Activated CD4-positive, alpha-beta memory T cell treated with anti-CD3 and anti-CD28 coated beads for 36 hours (primary cell): ENCODE results near the gene SRRM1. TPM values are rescaled to one million over a fixed set of nuclear protein-coding genes. Genes with fewer than 3 reads are reported as not detected.
A peak's percentile ranks its signal among the peaks of the same experiment; 100 is the strongest.

Experiments
- CTCF ChIA-PET: fragments of 350-600 bp; sonication (Branson Sonifier 250); formaldehyde crosslinking; loops from one replicate; lab custom pipeline; 2021; ENCODE audit warnings: antibody characterized with exemption, inconsistent platforms; lab: Charles Lee
- POLR2A ChIA-PET: fragments of 350-600 bp; sonication (Branson Sonifier 250); formaldehyde crosslinking; loops from one replicate; lab custom pipeline; 2021; ENCODE audit warnings: antibody characterized with exemption; lab: Charles Lee
- DNase-seq: peaks from one replicate; pipeline ENCODE4 v3.0.0-alpha.2; 2020
- H3K27ac Mint-ChIP-seq: one replicate; pipeline ENCODE4 v1.8.0; 2021; ENCODE audit warnings: mixed read lengths
- H3K27me3 Mint-ChIP-seq: one replicate; pipeline ENCODE4 v1.8.0; 2021; ENCODE audit warnings: mixed read lengths
- H3K36me3 Mint-ChIP-seq: one replicate; pipeline ENCODE4 v1.8.0; 2021; ENCODE audit warnings: mixed read lengths
- H3K4me1 Mint-ChIP-seq: one replicate; pipeline ENCODE4 v1.8.0; 2021; ENCODE audit warnings: low read depth, mixed read lengths
- H3K4me3 Mint-ChIP-seq: one replicate; pipeline ENCODE4 v1.8.0; 2021; ENCODE audit warnings: mild to moderate bottlenecking, mixed read lengths
- H3K9me3 Mint-ChIP-seq: one replicate; pipeline ENCODE4 v1.8.0; 2021; ENCODE audit warnings: mixed read lengths
- intact Hi-C: fragments of 100-400 bp; cut with micrococcal nuclease; formaldehyde crosslinking; loops from one replicate; pipeline ENCODE4 v1.15.1; 2023
- total RNA-seq, 2 experiments: library from RNA; stranded (reverse); gene quantifications; one replicate each; pipeline ENCODE4 v1.2.3, GENCODE V29; 2021

Gene SRRM1
- total RNA-seq, 2 experiments from 2014 or later: 225 to 227 TPM

- CTCF ChIA-PET: interaction anchor here (0.6 to 1.1 kb wide), 5 partner anchors 12 to 471 kb away, joined by 3 to 4 read pairs (median 3); no protein-coding TSS in a partner anchor
- no peak overlapping the region for H3K27ac Mint-ChIP-seq
- H3K36me3 Mint-ChIP-seq: no peaks in the 10 kb centered on the region
- no peaks in the 10 kb centered on the region for H3K4me1 Mint-ChIP-seq
- POLR2A ChIA-PET: no interaction called here
- intact Hi-C loops: no loop called here
- H3K9me3 Mint-ChIP-seq: no peaks in the 10 kb centered on the region
- H3K4me3 Mint-ChIP-seq: no peak overlapping the region
- DNase-seq: no peak
- H3K27me3 Mint-ChIP-seq: no peaks in the 10 kb centered on the region
Observed at GRCh38 chr1:24621121-24621520, 22.0 kb upstream of the SRRM1 start.

- intact Hi-C loops: no loop called here
- POLR2A ChIA-PET: no interaction called here
- no peak overlapping the region for H3K27ac Mint-ChIP-seq
- no peak overlapping the region for H3K4me3 Mint-ChIP-seq
- H3K36me3 Mint-ChIP-seq: no peaks in the 10 kb centered on the region
- no peaks in the 10 kb centered on the region for H3K9me3 Mint-ChIP-seq
- CTCF ChIA-PET: no interaction called here
- DNase-seq: no peak
- no peaks in the 10 kb centered on the region for H3K4me1 Mint-ChIP-seq
- H3K27me3 Mint-ChIP-seq: no peaks in the 10 kb centered on the region
Observed at GRCh38 chr1:24622218-24622617, 20.9 kb upstream of the SRRM1 start.

GRCh38 chr1:24632832-24633175, 10.3 kb upstream of the SRRM1 start:
- no peaks in the 10 kb centered on the region for H3K9me3 Mint-ChIP-seq
- no peaks in the 10 kb centered on the region for H3K36me3 Mint-ChIP-seq
- H3K27me3 Mint-ChIP-seq: peaks cover 4% of the 10 kb centered on the region
- H3K4me3 Mint-ChIP-seq: no peak overlapping the region
- intact Hi-C loops: no loop called here
- no peak overlapping the region for H3K27ac Mint-ChIP-seq
- DNase-seq: no peak
- ChIA-PET CTCF (interaction anchor here (1.5 to 2.5 kb wide), 2 partner anchors 12 to 241 kb away, joined by 4 to 11 read pairs; no protein-coding TSS in a partner anchor), POLR2A (no interaction called here)
- peaks cover 2% of the 10 kb centered on the region for H3K4me1 Mint-ChIP-seq

DNA sequence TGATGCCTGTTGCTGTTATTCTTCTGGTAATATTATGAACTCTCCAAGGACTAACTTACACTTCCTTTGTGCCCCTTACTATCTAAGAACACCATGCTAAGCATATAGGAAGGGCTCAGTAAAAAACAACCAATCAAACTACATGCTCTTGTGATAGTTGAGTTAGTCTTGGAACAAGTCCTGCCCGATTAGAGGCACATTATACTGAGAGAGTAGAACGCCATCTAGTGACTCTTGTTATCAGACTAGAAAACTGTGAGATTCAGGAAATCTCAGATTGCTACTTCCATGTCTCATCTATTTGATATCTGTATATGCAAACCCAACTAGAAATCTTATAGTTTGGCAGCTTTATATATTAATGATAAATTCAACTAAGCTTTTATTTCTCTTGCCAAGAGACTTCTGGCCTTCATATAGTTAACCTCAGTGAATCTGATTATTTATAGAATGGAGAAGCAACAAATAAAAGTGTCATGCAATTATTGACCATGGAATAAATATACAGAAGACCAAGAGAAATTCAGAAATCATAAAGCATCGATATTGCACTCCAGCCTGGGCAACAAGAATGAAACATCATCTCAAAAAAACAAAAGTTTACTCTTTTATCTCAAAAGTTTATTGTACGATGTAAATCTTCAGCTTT, 7.8 kb upstream of the SRRM1 start:
- peak overlapping the region; percentile 25 for H3K27ac Mint-ChIP-seq
- H3K36me3 Mint-ChIP-seq: no peaks in the 10 kb centered on the region
- peaks cover 14% of the 10 kb centered on the region for H3K4me1 Mint-ChIP-seq
- CTCF ChIA-PET: interaction anchor here (0.9 to 2.3 kb wide), 11 partner anchors 43 to 564 kb away, joined by 3 to 11 read pairs (median 5); partner anchors contain the start of gene NIPAL3
- no peaks in the 10 kb centered on the region for H3K9me3 Mint-ChIP-seq
- POLR2A ChIA-PET: no interaction called here
- H3K27me3 Mint-ChIP-seq: peaks cover 2% of the 10 kb centered on the region
- intact Hi-C loops: loop anchor here (1.0 to 5.0 kb wide), 5 partner anchors 48 to 434 kb away; partner anchors contain the start of gene NIPAL3
- no peak for DNase-seq
- H3K4me3 Mint-ChIP-seq: no peak overlapping the region

GRCh38 chr1:24636661-24637357, 6.3 kb upstream of the SRRM1 start:
- no peak overlapping the region for H3K4me3 Mint-ChIP-seq

GRCh38 chr1:24639094-24639493, 4.0 kb upstream of the SRRM1 start:
- CTCF ChIA-PET: interaction anchor here (0.9 to 2.2 kb wide), 4 partner anchors 52 to 440 kb away, joined by 3 to 9 read pairs (median 4); no protein-coding TSS in a partner anchor

More at GRCh38 chr1:24636661-24637357, 6.3 kb upstream of the SRRM1 start:
- CTCF ChIA-PET: interaction anchor here (0.6 to 2.3 kb wide), 6 partner anchors 95 to 437 kb away, joined by 3 to 11 read pairs (median 5); partner anchors contain the start of gene NIPAL3
- DNase-seq: no peak
- Mint-ChIP-seq H3K27ac (no peak overlapping the region), H3K36me3 (no peaks in the 10 kb centered on the region), H3K4me1 (peaks cover 21% of the 10 kb centered on the region), H3K27me3 (peaks cover 2% of the 10 kb centered on the region), H3K9me3 (no peaks in the 10 kb centered on the region)
- intact Hi-C loops: loop anchor here (5.0 kb wide), 1 partner anchor 50 kb away; no protein-coding TSS in a partner anchor
- POLR2A ChIA-PET: no interaction called here

GRCh38 chr1:24639881-24640280, 3.2 kb upstream of the SRRM1 start:
- CTCF ChIA-PET: interaction anchor here (0.9 to 2.2 kb wide), 3 partner anchors 224 to 441 kb away, joined by 4 to 9 read pairs (median 4); partner anchors contain the start of gene NIPAL3
- POLR2A ChIA-PET: no interaction called here
- H3K27ac Mint-ChIP-seq: peak overlapping the region; percentile 4
- peaks cover 11% of the 10 kb centered on the region for H3K36me3 Mint-ChIP-seq
- no peak overlapping the region for H3K4me3 Mint-ChIP-seq
- no peak for DNase-seq
- H3K27me3 Mint-ChIP-seq: peaks cover 2% of the 10 kb centered on the region
- intact Hi-C loops: loop anchor here (5.0 to 10.0 kb wide), 6 partner anchors 53 to 658 kb away; partner anchors contain the start of genes SRSF10 and SYF2
- no peaks in the 10 kb centered on the region for H3K9me3 Mint-ChIP-seq
- peaks cover 31% of the 10 kb centered on the region for H3K4me1 Mint-ChIP-seq

More at GRCh38 chr1:24639094-24639493, 4.0 kb upstream of the SRRM1 start:
- intact Hi-C loops: loop anchor here (5.0 kb wide), 1 partner anchor 52 kb away; no protein-coding TSS in a partner anchor
- Mint-ChIP-seq H3K27me3 (peaks cover 2% of the 10 kb centered on the region), H3K36me3 (peaks cover 6% of the 10 kb centered on the region), H3K27ac (peak overlapping the region; percentile 4), H3K4me3 (no peak overlapping the region), H3K9me3 (no peaks in the 10 kb centered on the region), H3K4me1 (peaks cover 23% of the 10 kb centered on the region)
- POLR2A ChIA-PET: no interaction called here
- no peak for DNase-seq

- Mint-ChIP-seq H3K9me3 (no peaks in the 10 kb centered on the region), H3K4me1 (peaks cover 33% of the 10 kb centered on the region), H3K27me3 (no peaks in the 10 kb centered on the region), H3K4me3 (peak overlapping the region; percentile 17), H3K36me3 (peaks cover 15% of the 10 kb centered on the region), H3K27ac (no peak overlapping the region)
- ChIA-PET CTCF (interaction anchor here (1.2 kb wide), 1 partner anchor 225 kb away, joined by 4 read pairs; the partner anchor contains the start of gene NIPAL3), POLR2A (no interaction called here)
- intact Hi-C loops: loop anchor here (5.0 to 10.0 kb wide), 5 partner anchors 158 to 658 kb away; partner anchors contain the start of genes SRSF10 and SYF2
- DNase-seq: no peak
Observed at GRCh38 chr1:24640288-24640687, 2.8 kb upstream of the SRRM1 start.

DNA sequence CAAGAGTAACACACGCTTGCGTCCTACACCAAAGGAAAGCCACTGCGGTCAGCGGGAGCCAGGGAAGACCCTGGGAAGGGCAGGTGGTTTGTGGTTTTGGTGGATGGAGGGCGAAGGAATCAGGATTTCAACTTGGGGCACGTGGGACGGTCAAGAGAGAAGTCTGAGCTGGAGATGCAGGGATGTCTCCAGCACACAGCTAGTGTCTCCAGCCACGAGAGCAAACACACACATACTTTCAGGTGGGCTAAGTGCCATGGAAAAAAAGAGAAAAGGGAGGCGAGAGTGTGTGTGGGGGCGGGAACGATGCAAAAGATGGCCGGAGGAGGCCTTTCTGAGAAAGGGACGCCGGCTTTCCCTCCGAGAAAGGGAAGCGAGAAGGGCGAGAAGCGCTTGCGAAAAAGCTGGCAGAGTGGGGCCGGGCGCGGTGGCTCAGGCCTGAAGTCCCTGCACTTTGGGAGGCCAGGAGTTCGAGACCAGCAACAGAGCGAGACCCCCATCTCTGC, 1.4 kb upstream of the SRRM1 start:
- Mint-ChIP-seq H3K9me3 (no peaks in the 10 kb centered on the region), H3K36me3 (peaks cover 27% of the 10 kb centered on the region), H3K27ac (peak overlapping the region; percentile 98), H3K4me3 (peak overlapping the region; percentile 96), H3K27me3 (no peaks in the 10 kb centered on the region), H3K4me1 (peaks cover 44% of the 10 kb centered on the region)
- peak; percentile 56 for DNase-seq
- ChIA-PET CTCF (interaction anchor here (0.6 to 1.8 kb wide), 10 partner anchors 46 to 492 kb away, joined by 3 to 7 read pairs (median 4); partner anchors contain the start of genes NIPAL3 and RCAN3), POLR2A (interaction anchor here (0.7 to 1.5 kb wide), 6 partner anchors 84 to 591 kb away, joined by 3 to 6 read pairs (median 4); partner anchors contain the start of genes NIPAL3, STPG1 and SYF2)
- intact Hi-C loops: loop anchor here (1.0 to 10.0 kb wide), 9 partner anchors 101 to 659 kb away; partner anchors contain the start of genes CLIC4, NIPAL3, RCAN3 and SRSF10

- CTCF ChIA-PET: interaction anchor here (1.6 kb wide), 1 partner anchor 228 kb away, joined by 7 read pairs; the partner anchor contains the start of gene NIPAL3
- Mint-ChIP-seq H3K9me3 (no peaks in the 10 kb centered on the region), H3K27me3 (no peaks in the 10 kb centered on the region), H3K36me3 (peaks cover 44% of the 10 kb centered on the region), H3K27ac (peak overlapping the region; percentile 98), H3K4me1 (peaks cover 60% of the 10 kb centered on the region), H3K4me3 (peak overlapping the region; percentile 96)
- DNase-seq: peak; percentile 43
- POLR2A ChIA-PET: interaction anchor here (0.6 to 1.2 kb wide), 4 partner anchors 13 to 493 kb away, joined by 3 to 4 read pairs (median 4); no protein-coding TSS in a partner anchor
- intact Hi-C loops: loop anchor here (2.0 to 10.0 kb wide), 7 partner anchors 101 to 661 kb away; partner anchors contain the start of genes CLIC4, RCAN3, SRSF10 and SYF2
Observed at GRCh38 chr1:24643363-24644099, 429 bp downstream of the SRRM1 start.

DNA sequence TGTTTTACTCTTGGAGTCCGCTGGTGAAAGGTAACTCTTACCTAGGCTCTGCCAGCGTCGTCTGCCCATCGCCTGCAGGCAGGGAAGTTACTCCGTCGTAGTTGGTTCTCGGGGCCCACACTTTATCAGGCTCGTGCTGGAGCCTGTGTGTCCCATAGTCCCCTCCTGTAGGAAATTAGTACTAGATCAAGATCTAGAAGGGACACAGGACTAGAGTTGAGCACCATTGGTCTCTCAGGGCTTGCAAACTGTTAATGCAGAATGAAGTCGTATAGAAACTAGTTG, 940 bp downstream of the SRRM1 start:
- DNase-seq: no peak
- intact Hi-C loops: loop anchor here (5.0 to 10.0 kb wide), 5 partner anchors 162 to 662 kb away; partner anchors contain the start of genes SRSF10 and SYF2
- Mint-ChIP-seq H3K4me3 (peak overlapping the region; percentile 96), H3K4me1 (peaks cover 65% of the 10 kb centered on the region), H3K9me3 (no peaks in the 10 kb centered on the region), H3K36me3 (peaks cover 49% of the 10 kb centered on the region), H3K27me3 (no peaks in the 10 kb centered on the region), H3K27ac (peak overlapping the region; percentile 89)
- ChIA-PET CTCF (no interaction called here), POLR2A (no interaction called here)
